GM18868 (cell line): ENCODE data around the gene FOXQ1.
"Not testable (repeated sequence)": the region's sequence is repeated elsewhere in the genome, so short reads cannot be mapped to it uniquely, and the experiment has no call there.

Experiments used
- ATAC-seq: cut with Tn5 transposase; IDR thresholded peaks from one replicate; pipeline ENCODE4 v1.9.1; 2021; ENCODE audit warnings: mild to moderate bottlenecking, moderate library complexity; ENCODE audit not compliant: unreplicated experiment

Gene FOXQ1

GRCh38 chr6:1318584-1318983, 6.7 kb downstream of the FOXQ1 start:
- ATAC-seq: not testable (repeated sequence)

GRCh38 chr6:1321738-1322137, 9.8 kb downstream of the FOXQ1 start:
- no peak for ATAC-seq

- ATAC-seq: no peak
Measured at GRCh38 chr6:1322156-1322555, 10.3 kb downstream of the FOXQ1 start.

DNA sequence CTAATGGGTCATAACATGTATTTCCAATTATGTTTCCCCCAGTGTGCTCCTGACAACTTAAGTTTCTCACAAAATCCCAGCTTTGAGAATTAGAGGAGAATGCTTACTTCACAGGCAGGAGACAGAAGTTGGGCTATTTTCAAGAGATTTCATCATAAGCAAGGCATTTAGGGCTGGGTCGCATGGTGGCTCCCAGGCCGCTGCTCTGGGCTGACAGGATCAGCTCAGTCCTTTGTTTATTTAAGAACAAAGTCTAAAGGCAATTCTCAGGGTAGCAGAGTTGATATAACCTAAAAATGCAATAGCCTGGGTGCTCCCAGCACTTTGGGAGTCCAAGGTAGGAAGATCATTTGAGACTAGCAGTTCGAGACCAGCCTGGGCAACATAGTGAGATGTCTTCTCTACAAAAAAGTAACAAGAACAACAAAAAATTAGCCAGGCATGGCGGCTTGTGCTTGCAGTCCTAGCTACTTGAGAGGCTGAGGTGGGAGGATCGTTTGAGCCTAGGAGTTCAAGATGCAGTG, 10.9 kb downstream of the FOXQ1 start:
- no peak for ATAC-seq

DNA sequence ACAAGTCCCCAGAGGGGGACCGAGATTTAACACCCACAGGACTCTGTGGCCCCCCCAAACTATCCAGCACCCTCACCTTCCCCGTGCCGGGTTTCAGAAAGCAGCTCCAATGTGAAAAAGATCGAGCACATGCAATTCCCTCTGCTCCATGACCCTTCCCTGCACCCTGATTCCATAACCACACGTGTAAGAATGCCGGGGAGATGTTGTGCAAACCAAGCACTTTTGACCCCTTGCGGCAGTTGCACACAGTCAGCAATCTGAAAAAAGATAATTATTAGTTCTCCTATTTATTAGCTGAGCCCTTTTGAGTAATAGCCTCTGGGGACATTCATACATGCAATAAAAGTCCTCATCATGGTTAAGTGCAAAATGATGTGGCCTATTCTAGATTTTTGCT, 13.0 kb downstream of the FOXQ1 start:
- no peak for ATAC-seq

- ATAC-seq: no peak
Measured at GRCh38 chr6:1325461-1326309, 13.8 kb downstream of the FOXQ1 start.

GRCh38 chr6:1326535-1327121, 14.7 kb downstream of the FOXQ1 start:
- ATAC-seq: no peak

- no peak for ATAC-seq
Measured at GRCh38 chr6:1327630-1328029, 15.7 kb downstream of the FOXQ1 start.

DNA sequence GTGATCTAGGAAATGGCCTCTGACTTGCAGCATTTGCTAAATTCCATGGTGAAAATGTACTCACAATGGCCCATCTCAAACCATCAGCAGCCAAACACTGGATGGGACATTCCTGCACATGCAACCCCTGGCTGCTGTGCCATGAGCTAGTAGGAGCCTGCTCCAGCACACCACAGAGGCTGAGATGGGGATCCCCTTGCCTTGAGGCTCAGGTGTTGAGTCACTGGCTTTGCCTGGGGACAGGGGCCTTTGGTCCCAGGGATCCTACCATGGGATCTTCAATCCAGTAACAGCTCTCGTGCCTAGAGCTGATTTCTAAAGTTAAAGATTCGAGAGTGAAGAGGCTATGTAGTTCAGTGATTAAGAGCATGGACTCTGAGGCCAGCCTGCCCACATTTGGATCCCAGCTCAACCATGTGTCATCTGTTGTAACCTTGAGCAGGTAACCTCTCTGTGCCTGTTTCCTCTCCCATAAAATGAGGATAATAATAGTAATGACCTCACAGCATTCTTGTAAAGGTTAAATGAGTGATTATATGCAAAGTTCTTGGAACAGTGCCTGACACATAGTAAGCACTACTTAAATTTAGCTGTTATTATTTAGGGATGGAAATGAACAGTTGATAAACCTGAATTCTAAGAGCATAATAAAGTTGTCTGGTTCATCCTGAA, 16.4 kb downstream of the FOXQ1 start:
- ATAC-seq: no peak

- no peak for ATAC-seq
Measured at GRCh38 chr6:1329708-1330107, 17.8 kb downstream of the FOXQ1 start.

DNA sequence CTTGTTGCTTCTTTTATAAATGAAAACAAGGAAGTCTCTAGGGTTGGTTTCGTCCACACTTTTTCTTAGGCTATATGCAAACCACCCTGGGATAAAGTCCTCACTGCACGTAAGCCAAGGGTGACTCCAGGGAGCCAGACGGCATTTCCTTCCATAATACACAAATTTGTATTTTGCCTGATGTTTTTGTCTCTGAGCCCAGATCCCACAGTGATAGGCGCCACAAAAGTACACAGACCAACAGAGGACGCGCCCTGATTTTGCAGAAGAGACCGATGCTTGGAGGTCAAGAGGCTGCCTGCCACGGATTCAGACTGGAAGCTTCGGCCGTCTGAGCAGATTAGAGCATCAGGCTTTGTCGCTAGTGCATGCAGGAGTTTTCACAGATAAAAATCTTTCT, 22.8 kb downstream of the FOXQ1 start:
- no peak for ATAC-seq

GRCh38 chr6:1335367-1336037, 23.6 kb downstream of the FOXQ1 start:
- ATAC-seq: no peak

DNA sequence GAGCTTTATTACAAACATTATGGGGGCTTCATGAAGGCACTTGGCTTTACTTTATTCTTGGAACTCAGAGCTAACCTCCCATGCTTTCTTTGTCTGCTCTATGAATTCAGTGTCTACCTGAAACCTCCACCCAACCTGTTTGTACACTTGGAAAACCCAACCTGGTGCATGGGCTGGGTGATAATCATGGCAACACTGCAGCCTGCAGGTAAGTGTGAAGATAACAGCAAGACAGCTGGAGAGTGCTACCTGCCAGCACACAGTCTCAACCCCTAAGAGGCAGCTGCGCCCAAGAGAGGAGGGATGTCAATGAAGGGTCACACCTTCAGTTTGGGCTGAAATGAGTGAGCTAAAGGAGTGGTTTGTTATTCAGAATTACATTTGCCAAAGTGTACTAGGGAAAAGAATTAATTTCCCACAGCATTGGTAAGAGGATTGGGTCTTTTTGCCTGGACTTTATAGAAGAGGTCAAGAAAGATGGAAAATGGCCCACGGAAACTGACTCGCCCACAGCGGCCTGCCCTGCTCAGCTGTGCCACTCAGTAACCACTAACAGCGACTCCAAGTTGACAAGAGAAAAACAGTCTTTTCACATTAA, 24.4 kb downstream of the FOXQ1 start:
- ATAC-seq: no peak

DNA sequence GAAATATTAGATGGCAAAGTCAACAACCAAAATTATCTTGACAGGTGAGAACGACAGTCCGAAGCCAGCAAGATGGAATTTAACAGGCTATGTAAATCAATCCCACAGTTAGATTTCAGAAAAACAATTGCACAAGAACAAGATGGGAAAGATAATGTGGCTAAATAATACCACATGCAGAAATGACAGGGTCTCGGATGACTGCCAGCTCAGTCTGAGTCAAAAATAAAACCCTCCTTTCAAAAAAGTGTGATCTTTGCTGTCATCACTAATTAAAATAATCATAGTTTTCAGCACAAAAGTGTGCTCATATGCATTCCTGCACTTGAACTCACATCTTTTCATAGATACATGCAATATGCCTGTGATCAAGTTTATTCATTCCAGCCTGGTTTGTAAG, 25.9 kb downstream of the FOXQ1 start:
- no peak for ATAC-seq

GRCh38 chr6:1346101-1346500, 34.2 kb downstream of the FOXQ1 start:
- no peak for ATAC-seq

DNA sequence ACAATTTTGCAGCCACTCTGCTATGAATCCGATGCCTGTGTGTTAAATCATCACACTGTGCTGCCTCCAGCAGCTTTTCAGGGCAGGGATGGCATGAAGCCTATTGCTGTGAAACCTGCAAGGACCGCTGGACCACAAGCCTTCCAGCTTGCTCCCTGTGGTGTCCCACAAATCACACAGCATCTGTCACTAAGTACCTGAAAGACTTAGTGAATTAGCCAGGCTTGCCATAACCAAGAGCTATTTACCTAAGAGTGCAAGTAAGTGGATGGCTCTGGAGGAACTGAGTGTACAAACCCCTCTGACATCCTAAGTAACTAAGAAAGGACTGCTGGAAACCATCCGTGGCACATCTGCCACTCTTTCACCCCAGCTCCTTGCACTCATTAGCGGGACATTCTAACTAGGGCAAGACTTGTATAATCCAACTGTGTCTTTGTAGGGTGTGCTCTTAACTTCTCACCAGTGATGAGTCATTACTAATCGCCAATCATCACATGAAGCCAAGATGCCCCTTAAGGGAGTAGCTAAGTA, 34.7 kb downstream of the FOXQ1 start:
- ATAC-seq: no peak

- no peak for ATAC-seq
Measured at GRCh38 chr6:1347161-1347560, 35.3 kb downstream of the FOXQ1 start.

- no peak for ATAC-seq
Measured at GRCh38 chr6:1348675-1349074, 36.8 kb downstream of the FOXQ1 start.

DNA sequence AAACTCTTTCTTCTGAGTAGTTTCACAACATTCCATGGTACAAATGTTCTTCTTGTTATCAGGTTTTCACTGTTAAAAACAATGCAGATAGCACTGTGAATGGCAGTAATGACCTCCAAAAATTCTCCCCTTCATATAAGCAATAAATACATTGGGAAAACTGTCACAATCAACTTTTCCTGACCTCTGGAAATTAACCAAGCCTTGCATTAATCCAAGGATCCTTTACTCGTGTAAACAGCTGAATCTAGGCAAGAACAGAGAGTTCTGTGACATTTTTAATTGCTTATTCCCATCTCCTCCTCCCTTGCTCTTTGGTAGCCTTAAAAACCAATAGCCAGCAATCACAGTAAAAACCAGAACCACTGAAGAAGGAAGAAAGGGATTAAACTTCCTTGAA, 37.8 kb downstream of the FOXQ1 start:
- no peak for ATAC-seq

DNA sequence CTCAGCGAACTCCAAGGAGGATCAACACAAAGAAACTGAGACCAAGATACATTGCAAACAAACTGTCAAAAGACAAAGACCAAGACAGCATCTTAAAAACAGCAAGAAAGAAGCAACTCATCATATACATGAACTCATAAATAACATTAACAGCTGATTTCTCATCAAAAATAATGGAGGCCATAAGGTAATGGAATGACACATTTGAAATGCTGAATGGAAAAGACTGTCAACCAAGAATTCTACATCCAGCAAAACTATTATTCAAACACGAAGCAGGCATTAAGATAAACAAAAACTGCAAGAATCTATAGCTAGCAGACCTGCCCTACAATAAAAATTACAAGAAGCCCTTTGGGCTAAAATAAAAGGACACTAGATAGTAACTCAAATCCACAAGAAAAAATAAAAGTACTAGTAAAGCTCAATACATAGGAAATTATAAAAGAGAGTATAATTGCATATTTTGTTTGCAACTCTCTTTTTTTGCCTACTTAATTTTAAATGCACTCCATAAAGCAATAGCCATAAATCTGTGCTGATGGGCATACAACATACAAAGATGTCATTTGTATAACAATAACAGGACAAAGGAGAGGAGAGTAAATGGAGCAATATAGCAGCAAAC, 39.6 kb downstream of the FOXQ1 start:
- ATAC-seq: no peak
